T1000 (cell line): ENCODE results near the gene VPS26A.

Experiments
- DNase-seq: peaks from one replicate; lab custom pipeline; 2025; ENCODE audit warnings: mixed read lengths; lab: John Stamatoyannopoulos, UW

The VPS26A gene

GRCh38 chr10:69220507-69220906 lies 96.5 kb downstream of the VPS26A start:
- no peak for DNase-seq
